ENCODE results near the gene COL19A1.

DNA sequence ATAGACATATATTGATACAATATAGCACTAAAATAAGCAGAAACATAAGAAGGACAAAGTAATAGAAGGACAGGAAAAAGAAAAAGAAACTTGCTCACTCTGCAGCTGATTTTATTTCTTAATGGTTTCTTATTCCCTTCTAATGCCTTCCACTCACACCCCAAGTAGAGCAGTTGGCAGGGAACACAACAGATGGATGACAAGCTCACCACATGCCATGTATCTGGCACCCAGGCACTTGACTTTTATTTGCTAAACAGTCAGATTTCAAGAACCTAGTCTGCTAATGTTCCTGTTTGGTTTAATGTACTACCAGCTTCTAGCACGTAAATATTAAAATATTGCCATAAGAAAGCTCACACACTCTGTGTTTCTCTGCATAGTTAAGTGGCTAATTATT lies 87.1 kb downstream of the COL19A1 start:
- TF ChIP-seq, protein P1, sequence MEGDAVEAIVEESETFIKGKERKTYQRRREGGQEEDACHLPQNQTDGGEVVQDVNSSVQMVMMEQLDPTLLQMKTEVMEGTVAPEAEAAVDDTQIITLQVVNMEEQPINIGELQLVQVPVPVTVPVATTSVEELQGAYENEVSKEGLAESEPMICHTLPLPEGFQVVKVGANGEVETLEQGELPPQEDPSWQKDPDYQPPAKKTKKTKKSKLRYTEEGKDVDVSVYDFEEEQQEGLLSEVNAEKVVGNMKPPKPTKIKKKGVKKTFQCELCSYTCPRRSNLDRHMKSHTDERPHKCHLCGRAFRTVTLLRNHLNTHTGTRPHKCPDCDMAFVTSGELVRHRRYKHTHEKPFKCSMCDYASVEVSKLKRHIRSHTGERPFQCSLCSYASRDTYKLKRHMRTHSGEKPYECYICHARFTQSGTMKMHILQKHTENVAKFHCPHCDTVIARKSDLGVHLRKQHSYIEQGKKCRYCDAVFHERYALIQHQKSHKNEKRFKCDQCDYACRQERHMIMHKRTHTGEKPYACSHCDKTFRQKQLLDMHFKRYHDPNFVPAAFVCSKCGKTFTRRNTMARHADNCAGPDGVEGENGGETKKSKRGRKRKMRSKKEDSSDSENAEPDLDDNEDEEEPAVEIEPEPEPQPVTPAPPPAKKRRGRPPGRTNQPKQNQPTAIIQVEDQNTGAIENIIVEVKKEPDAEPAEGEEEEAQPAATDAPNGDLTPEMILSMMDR (IDR thresholded peaks at IDR 0.05), result no peak
- TF ChIP-seq POLR2A (IDR thresholded peaks at IDR 0.05) (no peak), EP300 (IDR thresholded peaks at IDR 0.05) (no peak)

Data from ovary (tissue), 3 donors.